Suprapubic skin (tissue), 4 donors: ENCODE measurements around the gene MUC2.

Experiments
- EP300 ChIP-seq: sonication (generic); formaldehyde crosslinking; IDR thresholded peaks from one replicate; pipeline ENCODE4 v1.6.1; 2017; ENCODE audit warnings: antibody characterized with exemption
- POLR2A ChIP-seq, 2 donors: fragments of 450-650 bp; IDR thresholded peaks; one replicate each; pipeline ENCODE4 v1.6.1; 2017; ENCODE audit warnings: antibody characterized with exemption in 2 of 2, mild to moderate bottlenecking in 2 of 2, moderate library complexity in 2 of 2
- POLR2AphosphoS5 ChIP-seq, 3 donors: sonication (generic); formaldehyde crosslinking; IDR thresholded peaks; one replicate each; pipeline ENCODE4 v1.6.1; 2017; ENCODE audit warnings: antibody characterized with exemption in 3 of 3
- TF ChIP-seq, protein P1 (sequence below), 2 donors: fragments of 200-600 bp in 1 of 2; fragments of 450-650 bp in 1 of 2; sonication (generic) in 1 of 2; IDR thresholded peaks; one replicate each; pipeline ENCODE4 v1.5.1; 2016 to 2019; ENCODE audit warnings: antibody characterized with exemption in 2 of 2, mild to moderate bottlenecking in 1 of 2, moderate library complexity in 1 of 2

DNA sequence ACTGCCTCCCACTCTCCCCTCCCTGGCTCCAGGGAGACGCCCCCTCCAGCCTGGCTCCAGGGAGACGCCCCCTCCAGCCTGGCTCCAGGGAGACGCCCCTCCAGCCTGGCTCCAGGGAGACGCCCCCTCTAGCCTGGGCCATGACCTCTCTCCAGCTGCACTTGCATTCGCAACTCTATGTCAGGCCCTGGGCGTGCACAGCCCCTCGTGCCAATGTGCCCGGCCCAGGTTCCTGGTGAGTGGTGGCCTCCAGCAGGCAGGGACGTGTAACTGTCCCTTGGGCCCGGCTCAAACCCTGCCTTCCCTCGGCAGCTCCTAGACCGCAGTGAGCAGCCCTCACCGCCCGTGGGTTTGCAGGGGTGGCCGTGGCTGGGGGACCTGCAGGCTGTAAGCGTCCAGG is 45.0 kb upstream of the MUC2 start:
- TF ChIP-seq, protein P1, sequence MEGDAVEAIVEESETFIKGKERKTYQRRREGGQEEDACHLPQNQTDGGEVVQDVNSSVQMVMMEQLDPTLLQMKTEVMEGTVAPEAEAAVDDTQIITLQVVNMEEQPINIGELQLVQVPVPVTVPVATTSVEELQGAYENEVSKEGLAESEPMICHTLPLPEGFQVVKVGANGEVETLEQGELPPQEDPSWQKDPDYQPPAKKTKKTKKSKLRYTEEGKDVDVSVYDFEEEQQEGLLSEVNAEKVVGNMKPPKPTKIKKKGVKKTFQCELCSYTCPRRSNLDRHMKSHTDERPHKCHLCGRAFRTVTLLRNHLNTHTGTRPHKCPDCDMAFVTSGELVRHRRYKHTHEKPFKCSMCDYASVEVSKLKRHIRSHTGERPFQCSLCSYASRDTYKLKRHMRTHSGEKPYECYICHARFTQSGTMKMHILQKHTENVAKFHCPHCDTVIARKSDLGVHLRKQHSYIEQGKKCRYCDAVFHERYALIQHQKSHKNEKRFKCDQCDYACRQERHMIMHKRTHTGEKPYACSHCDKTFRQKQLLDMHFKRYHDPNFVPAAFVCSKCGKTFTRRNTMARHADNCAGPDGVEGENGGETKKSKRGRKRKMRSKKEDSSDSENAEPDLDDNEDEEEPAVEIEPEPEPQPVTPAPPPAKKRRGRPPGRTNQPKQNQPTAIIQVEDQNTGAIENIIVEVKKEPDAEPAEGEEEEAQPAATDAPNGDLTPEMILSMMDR (IDR thresholded peaks at IDR 0.05): no peak
- TF ChIP-seq POLR2A (IDR thresholded peaks at IDR 0.05) (no peak), POLR2AphosphoS5 (IDR thresholded peaks at IDR 0.05) (no peak), EP300 (no peak)
